GM12873 (cell line): ENCODE data around the gene ASIP.

Experiments
- CTCF ChIP-seq: IDR thresholded peaks from 2 replicates; pipeline ENCODE4 v1.5.1; 2012; ENCODE audit warnings: low read depth, mild to moderate bottlenecking, moderate library complexity, low read length, control low read depth; ENCODE audit not compliant: insufficient read depth; ENCODE audit errors: missing control alignments

The ASIP gene

DNA sequence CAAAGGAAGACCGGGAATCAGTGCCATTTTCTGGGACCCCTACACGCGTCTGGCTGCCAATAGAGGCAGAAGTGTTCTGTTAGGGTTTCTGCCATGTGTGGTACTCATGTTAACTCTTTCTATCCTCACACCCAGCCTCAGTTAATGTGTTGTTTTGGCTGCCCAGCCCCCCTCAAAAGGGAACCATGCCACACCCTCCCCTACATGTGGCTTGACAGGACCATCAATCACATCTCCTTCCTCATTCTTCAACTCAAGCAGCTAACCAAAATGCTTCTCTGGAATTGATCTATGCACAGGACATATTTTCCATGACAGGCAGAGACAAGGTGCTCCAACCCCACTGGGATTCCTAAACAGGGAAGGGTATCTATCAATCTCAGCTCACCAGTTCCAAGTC lies 40.0 kb downstream of the ASIP start:
- TF ChIP-seq CTCF: no peak

DNA sequence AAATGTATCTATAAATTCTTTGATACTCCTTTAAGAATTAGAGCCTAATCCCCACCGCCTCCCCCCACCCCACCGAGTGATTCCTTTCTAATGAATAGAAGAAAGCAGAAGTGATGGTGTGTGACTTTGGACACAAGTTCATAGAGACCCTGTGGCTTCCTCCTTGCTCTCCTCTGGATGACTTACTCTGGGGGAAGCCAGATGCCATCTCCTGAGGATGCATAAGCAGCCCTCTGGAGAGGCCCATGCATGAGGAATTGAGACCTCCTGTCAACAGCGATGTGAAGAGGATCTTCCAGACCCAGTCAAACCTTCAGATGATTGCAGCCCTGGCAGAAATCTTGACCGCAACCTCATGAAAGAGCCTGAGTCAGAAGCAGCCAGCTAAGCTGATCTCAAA lies 40.8 kb downstream of the ASIP start:
- TF ChIP-seq CTCF: no peak

DNA sequence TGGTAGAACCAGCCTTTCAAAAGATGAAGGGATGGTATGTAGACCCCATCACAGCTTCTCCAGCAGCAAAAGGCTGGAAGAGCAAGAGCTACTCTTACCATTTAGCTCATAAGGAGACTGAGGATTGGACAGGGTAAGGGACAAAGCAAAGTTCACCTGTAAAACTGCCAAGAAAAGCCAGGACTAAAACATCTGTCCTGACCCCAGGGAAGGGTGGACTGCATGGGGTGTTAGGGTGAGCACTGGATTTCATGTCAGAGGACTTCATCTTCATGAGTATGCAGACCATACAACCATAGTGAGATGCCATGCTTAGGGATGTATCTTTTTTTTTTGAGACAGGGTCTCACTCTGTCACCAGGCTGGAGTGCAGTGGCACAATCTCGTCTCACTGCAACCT lies 42.6 kb downstream of the ASIP start:
- TF ChIP-seq CTCF: no peak

- no peak for TF ChIP-seq CTCF
Measured at GRCh38 chr20:34285450-34285849, 44.2 kb downstream of the ASIP start.

DNA sequence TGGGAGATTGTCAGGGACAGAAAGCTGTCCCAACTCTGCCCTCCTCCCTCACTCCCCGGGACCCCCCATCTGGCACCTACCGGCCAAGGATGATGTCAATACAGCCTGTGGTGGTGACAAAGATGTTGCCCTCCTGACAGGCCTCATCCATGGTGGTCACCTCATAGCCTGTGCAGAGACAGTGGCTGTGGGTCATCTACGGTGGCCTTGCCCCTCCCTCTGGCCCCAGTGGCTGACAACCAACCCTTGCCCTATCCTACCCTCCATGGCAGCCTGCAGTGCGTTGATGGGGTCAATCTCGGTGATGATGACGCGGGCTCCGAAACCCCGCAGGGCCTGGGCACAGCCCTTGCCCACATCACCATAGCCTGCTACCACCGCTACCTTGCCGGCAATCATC lies 49.2 kb downstream of the ASIP start:
- no peak for TF ChIP-seq CTCF

DNA sequence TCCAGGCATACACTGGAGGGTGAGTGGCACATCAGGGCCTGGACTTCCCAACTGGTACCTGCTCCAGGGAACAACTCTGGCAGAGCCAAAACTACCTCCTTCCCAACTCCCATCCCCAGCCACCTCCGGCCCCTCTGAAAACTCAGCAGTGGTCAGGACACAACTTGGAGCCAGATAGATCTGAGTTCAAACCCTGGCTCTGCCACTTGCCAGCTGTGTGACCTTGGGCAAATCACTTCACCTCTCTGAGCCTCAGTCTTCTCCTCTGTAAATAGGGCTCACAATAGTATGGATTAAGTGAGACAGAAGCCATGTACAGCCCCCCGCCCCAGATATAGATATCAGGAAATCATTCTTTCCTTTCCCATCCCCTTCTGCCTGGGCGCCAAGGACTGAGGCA lies 51.3 kb downstream of the ASIP start:
- no peak for TF ChIP-seq CTCF

- no peak for TF ChIP-seq CTCF
Measured at GRCh38 chr20:34293119-34293518, 51.9 kb downstream of the ASIP start.

GRCh38 chr20:34293589-34293988 lies 52.4 kb downstream of the ASIP start:
- no peak for TF ChIP-seq CTCF
